ENCODE measurements around the gene CDK3. TPM values are rescaled to one million over a fixed set of nuclear protein-coding genes. Genes with fewer than 3 reads are reported as not detected.

CDK3 gene
- total and polyA plus RNA-seq, 9 of the 15 experiments (the other 6 are each of a cell fraction or from before 2014, with no cell fraction given) = 0.55 to 8.2 (median 4.7) TPM

- H4K20me1 ChIP-seq (replicated peaks; ENCODE audit: control insufficient read depth, insufficient read depth, low read length) = no peaks in the 10 kb centered on the region
- H3K4me1 ChIP-seq (replicated peaks in 1 of 2; ENCODE audit: control insufficient read depth in 2 of 2, insufficient read depth in 2 of 2, low read length in 2 of 2) = peaks cover under 1 to 6% of the 10 kb centered on the region in 2 experiments; a peak in 2 of 5 replicates
- DNase-seq (ENCODE audit: extremely low read depth in 1 of 4, low spot score in 3 of 4) = no peak
- ATAC-seq = no peak
- H3K9me1 ChIP-seq (ENCODE audit: control insufficient read depth, insufficient read depth, low read length) = no peaks in the 10 kb centered on the region
- WGBS (ENCODE audit: insufficient coverage, low coverage, missing lambda C conversion rate) = 78% methylated on average over 9 of the region's 9 CpGs
- H3K4me3 ChIP-seq = no peak overlapping the region
- H3K4me2 ChIP-seq (ENCODE audit: insufficient read depth, low read length) = no peak overlapping the region
- TF ChIP-seq BCL6 (CRISPR knock-in tag; IDR thresholded peaks at IDR 0.05) (no peak), RFX1 (IDR thresholded peaks at IDR 0.05) (peak; percentile 74), ZNF224 (CRISPR knock-in tag; IDR thresholded peaks at IDR 0.05) (no peak)
- no peaks in the 10 kb centered on the region for H3K9me3 ChIP-seq (replicated peaks; ENCODE audit: control insufficient read depth, insufficient read depth, low read depth, low read length)
- no peak overlapping the region for H3K27ac ChIP-seq (ENCODE audit: extremely low read depth, low read depth, low read length)
- ChIA-PET POLR2A (interaction anchor here (0.6 to 2.8 kb wide), 3 partner anchors 9 to 336 kb away, joined by 3 to 14 read pairs (median 5); no protein-coding TSS in a partner anchor), CTCF (ENCODE audit: low intra/inter-chr PET ratio) (no interaction called here)
- in situ Hi-C loops (cut with MboI) (no loop called here), intact Hi-C loops (cut with micrococcal nuclease) (no loop called here)
- no peak for FAIRE-seq
- H3K9ac ChIP-seq (ENCODE audit: insufficient read depth in 1 of 2, low read depth in 2 of 2, low read length in 2 of 2) = no peak overlapping the region
- H3K79me2 ChIP-seq (ENCODE audit: control insufficient read depth, insufficient read depth, low read length) = peaks cover 7% of the 10 kb centered on the region; the same call in 1 of the 3 replicates
- H2AFZ ChIP-seq (ENCODE audit: low read depth, low read length) = no peak overlapping the region
- H3K27me3 ChIP-seq (ENCODE audit: control insufficient read depth in 2 of 2, insufficient read depth in 2 of 2, low read length in 2 of 2) = no peaks in the 10 kb centered on the region
- peaks cover 90% of the 10 kb centered on the region for H3K36me3 ChIP-seq (ENCODE audit: control insufficient read depth, insufficient read depth, low read length)
- BruUV-seq (replicated peaks) = no TSS peak
Observed at GRCh38 chr17:76048711-76049110, 48.1 kb downstream of the CDK3 start.

GRCh38 chr17:76049239-76049638, 48.6 kb downstream of the CDK3 start:
- H3K27me3 ChIP-seq (ENCODE audit: control insufficient read depth in 2 of 2, insufficient read depth in 2 of 2, low read length in 2 of 2) = no peaks in the 10 kb centered on the region
- intact Hi-C loops (cut with micrococcal nuclease) = no loop called here
- H3K27ac ChIP-seq (ENCODE audit: extremely low read depth, low read depth, low read length) = no peak overlapping the region
- H3K4me2 ChIP-seq (ENCODE audit: insufficient read depth, low read length) = no peak overlapping the region
- H2AFZ ChIP-seq (ENCODE audit: low read depth, low read length) = no peak overlapping the region
- DNase-seq (ENCODE audit: extremely low read depth in 1 of 4, low spot score in 3 of 4) (no peak), FAIRE-seq (no peak), ATAC-seq (no peak)
- peaks cover 90% of the 10 kb centered on the region for H3K36me3 ChIP-seq (ENCODE audit: control insufficient read depth, insufficient read depth, low read length)
- WGBS (ENCODE audit: insufficient coverage, low coverage, missing lambda C conversion rate) = 80% methylated on average over 3 of the region's 3 CpGs
- CTCF ChIA-PET (ENCODE audit: low intra/inter-chr PET ratio) = no interaction called here
- H3K9ac ChIP-seq (ENCODE audit: insufficient read depth in 1 of 2, low read depth in 2 of 2, low read length in 2 of 2) = no peak overlapping the region
- in situ Hi-C loops (cut with MboI) = no loop called here
- H3K4me3 ChIP-seq = no peak overlapping the region
- no peaks in the 10 kb centered on the region for H3K9me3 ChIP-seq (replicated peaks; ENCODE audit: control insufficient read depth, insufficient read depth, low read depth, low read length)
- TF ChIP-seq L3MBTL2 (IDR thresholded peaks at IDR 0.05) (no peak), RFX1 (IDR thresholded peaks at IDR 0.05) (no peak), CBFA2T2 (conservative IDR thresholded peaks at IDR 0.05) (no peak), ETS1 (conservative IDR thresholded peaks at IDR 0.05; ENCODE audit: control insufficient read depth, low read depth, low read length) (no peak), ETV1 (tag; conservative IDR thresholded peaks at IDR 0.05; ENCODE audit: low read depth) (no peak), MECOM (CRISPR knock-in tag; IDR thresholded peaks at IDR 0.05) (no peak), FOSL1 (tag; conservative IDR thresholded peaks at IDR 0.05) (no peak), ZNF717 (CRISPR knock-in tag; IDR thresholded peaks at IDR 0.05) (no peak), HNRNPL (IDR thresholded peaks at IDR 0.05; ENCODE audit: low read depth, low read length) (no peak), SP1 (CRISPR knock-in tag; IDR thresholded peaks at IDR 0.05) (no peak), ZNF354B (CRISPR knock-in tag; IDR thresholded peaks at IDR 0.05) (no peak), TOE1 (IDR thresholded peaks at IDR 0.05; ENCODE audit: borderline replicate concordance) (no peak), TOE1 (CRISPR knock-in tag; IDR thresholded peaks at IDR 0.05; ENCODE audit: borderline replicate concordance, low read depth) (no peak)
- TF ChIP-seq, protein P1, sequence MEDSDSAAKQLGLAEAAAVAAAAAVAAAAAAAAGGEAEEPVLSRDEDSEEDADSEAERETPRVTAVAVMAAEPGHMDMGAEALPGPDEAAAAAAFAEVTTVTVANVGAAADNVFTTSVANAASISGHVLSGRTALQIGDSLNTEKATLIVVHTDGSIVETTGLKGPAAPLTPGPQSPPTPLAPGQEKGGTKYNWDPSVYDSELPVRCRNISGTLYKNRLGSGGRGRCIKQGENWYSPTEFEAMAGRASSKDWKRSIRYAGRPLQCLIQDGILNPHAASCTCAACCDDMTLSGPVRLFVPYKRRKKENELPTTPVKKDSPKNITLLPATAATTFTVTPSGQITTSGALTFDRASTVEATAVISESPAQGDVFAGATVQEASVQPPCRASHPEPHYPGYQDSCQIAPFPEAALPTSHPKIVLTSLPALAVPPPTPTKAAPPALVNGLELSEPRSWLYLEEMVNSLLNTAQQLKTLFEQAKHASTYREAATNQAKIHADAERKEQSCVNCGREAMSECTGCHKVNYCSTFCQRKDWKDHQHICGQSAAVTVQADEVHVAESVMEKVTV (CRISPR knock-in tag; IDR thresholded peaks at IDR 0.05) = no peak
- no peaks in the 10 kb centered on the region for H4K20me1 ChIP-seq (replicated peaks; ENCODE audit: control insufficient read depth, insufficient read depth, low read length)
- H3K4me1 ChIP-seq (replicated peaks in 1 of 2; ENCODE audit: control insufficient read depth in 2 of 2, insufficient read depth in 2 of 2, low read length in 2 of 2) = peaks cover 5 to 9% of the 10 kb centered on the region in 2 experiments; a peak in 3 of 5 replicates
- no peaks in the 10 kb centered on the region for H3K9me1 ChIP-seq (ENCODE audit: control insufficient read depth, insufficient read depth, low read length)
- BruUV-seq (replicated peaks) = no TSS peak
- H3K79me2 ChIP-seq (ENCODE audit: control insufficient read depth, insufficient read depth, low read length) = peaks cover 11% of the 10 kb centered on the region; the same call in 2 of the 3 replicates
- POLR2A ChIA-PET = interaction anchor here (0.6 to 2.8 kb wide), 3 partner anchors 9 to 335 kb away, joined by 3 to 14 read pairs (median 5); no protein-coding TSS in a partner anchor

Measured in K562 (cell line).